Astrocyte of the spinal cord (primary cell): ENCODE data around the gene NUDT16L1.

Source experiments
- DNase-seq: peaks from one replicate; pipeline ENCODE4 v3.0.0; 2011; ENCODE audit warnings: low read depth, low spot score
- H3K4me3 ChIP-seq: 2 replicates; pipeline ENCODE4 v1.5.1; 2011; ENCODE audit warnings: low read depth, mild to moderate bottlenecking, low read length, moderate library complexity
- in situ Hi-C: cut with HindIII; loops from 2 replicates; pipeline ENCODE4 v1.10.0; 2017; ENCODE audit warnings: low sequenced_read_pairs
- TF ChIP-seq, protein P1 (sequence below): IDR thresholded peaks from 2 replicates; pipeline ENCODE4 v1.5.1; 2012; ENCODE audit warnings: low read depth, mild to moderate bottlenecking, low read length, inconsistent platforms

NUDT16L1 gene

DNA sequence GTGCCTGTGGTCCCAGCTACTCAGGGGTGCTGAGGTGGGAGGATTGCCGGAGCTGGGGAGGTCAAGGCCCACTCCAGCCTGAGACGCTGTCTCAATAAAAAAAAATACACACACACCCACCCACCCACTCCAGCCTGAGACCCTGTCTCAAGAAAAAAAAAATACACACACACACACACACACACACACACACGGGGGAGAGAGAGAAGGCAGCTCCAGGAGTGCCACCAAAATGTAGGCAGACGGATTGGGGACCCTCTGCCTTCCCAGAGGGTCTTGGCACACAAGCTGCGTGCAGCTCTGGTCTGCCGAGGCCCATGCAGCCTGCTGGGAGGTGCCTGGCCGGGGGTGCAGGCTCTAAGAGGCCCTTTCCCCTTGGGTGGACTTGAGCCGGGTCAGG is 5.9 kb upstream of the NUDT16L1 start:
- H3K4me3 ChIP-seq, result no peak overlapping the region
- TF ChIP-seq, protein P1, sequence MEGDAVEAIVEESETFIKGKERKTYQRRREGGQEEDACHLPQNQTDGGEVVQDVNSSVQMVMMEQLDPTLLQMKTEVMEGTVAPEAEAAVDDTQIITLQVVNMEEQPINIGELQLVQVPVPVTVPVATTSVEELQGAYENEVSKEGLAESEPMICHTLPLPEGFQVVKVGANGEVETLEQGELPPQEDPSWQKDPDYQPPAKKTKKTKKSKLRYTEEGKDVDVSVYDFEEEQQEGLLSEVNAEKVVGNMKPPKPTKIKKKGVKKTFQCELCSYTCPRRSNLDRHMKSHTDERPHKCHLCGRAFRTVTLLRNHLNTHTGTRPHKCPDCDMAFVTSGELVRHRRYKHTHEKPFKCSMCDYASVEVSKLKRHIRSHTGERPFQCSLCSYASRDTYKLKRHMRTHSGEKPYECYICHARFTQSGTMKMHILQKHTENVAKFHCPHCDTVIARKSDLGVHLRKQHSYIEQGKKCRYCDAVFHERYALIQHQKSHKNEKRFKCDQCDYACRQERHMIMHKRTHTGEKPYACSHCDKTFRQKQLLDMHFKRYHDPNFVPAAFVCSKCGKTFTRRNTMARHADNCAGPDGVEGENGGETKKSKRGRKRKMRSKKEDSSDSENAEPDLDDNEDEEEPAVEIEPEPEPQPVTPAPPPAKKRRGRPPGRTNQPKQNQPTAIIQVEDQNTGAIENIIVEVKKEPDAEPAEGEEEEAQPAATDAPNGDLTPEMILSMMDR, result no peak
- DNase-seq, result no peak
- in situ Hi-C loops, result no loop called here

DNA sequence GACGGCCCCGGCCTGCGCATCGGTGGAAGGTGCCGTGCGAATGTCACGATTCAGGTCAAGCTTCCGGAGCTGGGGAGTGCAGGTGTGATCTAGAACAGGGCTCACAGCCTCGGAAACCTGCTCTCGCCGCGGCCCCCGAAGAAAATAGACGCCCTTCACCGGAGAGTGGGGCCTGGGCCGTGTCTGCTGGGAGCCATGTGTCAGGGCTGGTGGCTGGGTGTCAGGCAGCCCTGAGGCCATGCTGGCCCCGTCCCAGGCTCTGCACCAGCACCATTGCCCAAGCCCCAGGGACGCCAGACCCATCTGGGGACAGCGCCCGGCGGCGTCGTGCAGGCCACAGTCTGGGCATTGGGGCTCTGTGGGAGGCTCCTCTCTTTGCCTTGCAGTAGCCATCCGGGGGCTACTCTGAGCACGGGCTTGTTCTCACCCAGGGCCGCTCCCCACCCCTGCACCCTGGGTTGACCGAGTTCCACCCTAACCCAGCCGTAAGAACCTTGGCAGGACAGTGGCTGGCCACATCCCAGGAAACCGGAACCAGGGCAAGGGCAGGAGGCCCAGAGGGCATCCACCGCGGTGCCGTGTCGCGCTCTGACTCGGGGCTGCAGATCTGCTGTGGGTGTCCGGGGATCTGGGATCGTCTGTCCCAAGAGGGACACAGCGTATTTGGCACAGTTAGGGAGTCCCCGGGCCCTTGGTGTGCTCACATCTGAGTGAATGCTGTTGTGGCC is 5.3 kb upstream of the NUDT16L1 start:
- in situ Hi-C loops, result no loop called here
- TF ChIP-seq, protein P1, result no peak
- no peak overlapping the region for H3K4me3 ChIP-seq
- no peak for DNase-seq

DNA sequence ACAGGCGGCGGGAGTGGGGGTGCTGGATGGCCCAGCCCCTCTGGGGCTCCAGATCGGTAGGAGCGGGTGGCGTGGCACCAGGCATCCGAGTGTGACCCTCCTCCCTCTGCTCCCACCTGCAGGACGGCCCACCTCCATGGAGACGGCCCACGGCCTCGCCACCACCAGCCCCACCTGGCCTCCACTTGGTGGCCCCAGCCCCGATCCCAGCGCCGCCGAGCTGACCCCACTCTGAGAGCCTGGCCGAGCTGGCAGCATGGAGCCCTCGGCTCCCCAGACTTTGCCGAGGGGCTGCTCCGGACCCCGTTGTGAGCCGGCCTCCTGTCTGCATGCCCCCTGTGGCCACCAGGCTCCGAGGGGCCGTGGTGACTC is 4.7 kb upstream of the NUDT16L1 start:
- DNase-seq, result no peak
- in situ Hi-C loops, result no loop called here
- H3K4me3 ChIP-seq, result no peak overlapping the region
- TF ChIP-seq, protein P1, result no peak

DNA sequence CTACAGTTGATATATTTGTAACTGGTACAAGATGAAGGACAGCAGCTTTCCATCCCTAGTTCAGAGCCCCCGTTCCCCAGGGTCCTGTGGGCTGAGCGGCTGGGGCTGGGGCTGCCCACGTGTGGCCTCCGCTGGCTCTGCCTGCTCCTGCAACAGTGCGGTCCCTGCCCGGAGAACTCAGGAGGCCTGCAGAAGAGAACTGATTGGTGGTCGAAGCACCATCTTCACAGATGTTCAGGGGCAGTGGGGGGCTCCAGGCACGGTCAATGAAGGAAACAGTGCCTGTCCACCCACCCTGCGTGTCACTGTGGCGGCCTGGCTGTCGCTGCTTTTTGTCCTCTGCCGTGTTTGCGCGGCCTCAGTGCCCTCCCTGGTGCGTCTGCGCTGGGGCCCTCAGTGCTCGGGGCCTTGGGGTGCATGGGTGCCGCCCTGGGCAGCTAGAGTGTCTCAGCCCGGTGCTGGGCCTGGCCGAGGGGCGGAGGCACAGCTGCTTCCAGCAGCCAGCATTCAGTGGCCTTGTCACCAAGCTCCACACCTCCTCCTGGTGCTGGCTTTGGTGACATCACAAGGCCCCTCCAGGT is 4.2 kb upstream of the NUDT16L1 start:
- TF ChIP-seq, protein P1, result no peak
- in situ Hi-C loops, result no loop called here
- H3K4me3 ChIP-seq, result no peak overlapping the region
- DNase-seq, result no peak

DNA sequence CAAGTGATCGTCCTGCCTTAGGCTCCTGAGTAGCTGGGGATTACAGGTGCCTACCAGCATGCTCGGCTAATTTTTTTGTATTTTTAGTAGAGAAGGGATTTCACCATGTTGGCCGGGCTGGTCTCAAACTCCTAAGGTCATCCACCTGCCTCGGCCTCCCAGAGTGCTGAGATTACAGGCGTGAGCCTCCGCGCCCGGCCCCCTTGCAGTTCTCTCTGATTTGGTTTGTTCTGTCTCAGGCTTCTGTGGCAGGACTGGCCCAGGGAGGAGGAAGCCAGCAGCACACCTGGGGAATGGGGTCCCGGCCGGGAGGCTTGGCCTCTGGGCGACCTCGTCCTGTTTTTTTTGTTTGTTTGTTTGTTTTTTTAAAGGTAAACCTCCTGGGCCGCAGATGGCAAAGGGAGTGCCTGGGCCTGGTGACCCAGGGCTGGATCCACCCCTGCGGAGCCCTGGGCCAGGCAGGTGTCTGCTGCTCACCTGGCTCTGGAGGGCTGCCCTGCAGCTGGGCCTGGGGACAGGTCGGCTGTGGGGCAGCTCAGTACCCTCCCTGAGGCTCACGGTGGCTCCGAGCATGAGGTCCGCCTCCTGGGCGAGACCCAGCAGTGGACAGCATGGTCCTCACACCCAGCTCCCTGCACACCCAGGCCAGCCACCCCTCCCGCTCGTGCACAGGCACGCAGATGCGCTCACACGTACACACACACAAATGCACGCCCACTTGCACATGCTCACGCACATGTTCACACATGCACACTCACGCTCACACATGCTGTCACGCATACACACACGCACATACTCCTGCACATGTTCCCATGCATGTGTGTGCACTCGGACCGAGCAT is 3.3 kb upstream of the NUDT16L1 start:
- H3K4me3 ChIP-seq, result no peak overlapping the region
- in situ Hi-C loops, result no loop called here
- TF ChIP-seq, protein P1, result no peak
- DNase-seq, result no peak

DNA sequence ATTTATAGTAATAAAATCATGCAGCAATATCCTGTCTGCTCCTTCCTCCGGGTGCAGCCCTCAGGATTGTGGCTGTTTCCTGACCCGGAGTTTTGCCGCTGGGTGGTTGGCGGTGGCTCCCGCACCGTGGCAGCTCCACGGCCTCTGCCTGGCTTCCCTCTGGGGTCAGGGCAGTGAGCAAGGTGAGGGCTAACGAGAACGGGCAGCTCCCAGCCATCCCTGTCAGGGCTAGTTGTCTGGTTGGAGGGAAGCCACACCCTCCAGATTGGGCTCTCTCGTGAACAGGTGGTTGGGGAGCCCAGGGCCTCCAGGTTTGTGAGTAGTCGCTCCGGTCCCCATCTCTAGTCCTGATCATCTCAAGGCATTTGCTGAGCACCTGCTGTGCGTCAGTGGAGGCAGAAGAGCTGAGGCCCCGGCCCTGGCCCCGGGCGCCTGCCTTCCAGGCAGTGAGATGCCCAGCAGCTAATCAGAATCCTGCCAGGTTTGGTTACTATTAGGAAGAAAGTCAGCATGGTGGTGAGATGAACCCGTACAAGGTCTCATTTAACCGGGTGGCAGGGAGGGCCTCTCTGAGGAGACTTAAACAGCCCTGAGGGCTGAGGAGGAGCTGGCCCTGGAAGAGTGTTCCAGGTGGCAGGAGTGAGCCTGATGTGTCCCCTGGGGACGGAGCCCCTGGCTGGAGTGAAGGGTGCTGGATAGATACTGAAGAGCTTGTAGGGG is 2.3 kb upstream of the NUDT16L1 start:
- in situ Hi-C loops, result no loop called here
- DNase-seq, result no peak
- H3K4me3 ChIP-seq, result no peak overlapping the region
- TF ChIP-seq, protein P1, result no peak
